GM18907 (cell line): ENCODE results near the gene IFITM5.

Experiments used
- ATAC-seq: cut with Tn5 transposase; IDR thresholded peaks from one replicate; pipeline ENCODE4 v1.9.1; 2021; ENCODE audit warnings: mild to moderate bottlenecking, moderate library complexity; ENCODE audit not compliant: unreplicated experiment

The IFITM5 gene

DNA sequence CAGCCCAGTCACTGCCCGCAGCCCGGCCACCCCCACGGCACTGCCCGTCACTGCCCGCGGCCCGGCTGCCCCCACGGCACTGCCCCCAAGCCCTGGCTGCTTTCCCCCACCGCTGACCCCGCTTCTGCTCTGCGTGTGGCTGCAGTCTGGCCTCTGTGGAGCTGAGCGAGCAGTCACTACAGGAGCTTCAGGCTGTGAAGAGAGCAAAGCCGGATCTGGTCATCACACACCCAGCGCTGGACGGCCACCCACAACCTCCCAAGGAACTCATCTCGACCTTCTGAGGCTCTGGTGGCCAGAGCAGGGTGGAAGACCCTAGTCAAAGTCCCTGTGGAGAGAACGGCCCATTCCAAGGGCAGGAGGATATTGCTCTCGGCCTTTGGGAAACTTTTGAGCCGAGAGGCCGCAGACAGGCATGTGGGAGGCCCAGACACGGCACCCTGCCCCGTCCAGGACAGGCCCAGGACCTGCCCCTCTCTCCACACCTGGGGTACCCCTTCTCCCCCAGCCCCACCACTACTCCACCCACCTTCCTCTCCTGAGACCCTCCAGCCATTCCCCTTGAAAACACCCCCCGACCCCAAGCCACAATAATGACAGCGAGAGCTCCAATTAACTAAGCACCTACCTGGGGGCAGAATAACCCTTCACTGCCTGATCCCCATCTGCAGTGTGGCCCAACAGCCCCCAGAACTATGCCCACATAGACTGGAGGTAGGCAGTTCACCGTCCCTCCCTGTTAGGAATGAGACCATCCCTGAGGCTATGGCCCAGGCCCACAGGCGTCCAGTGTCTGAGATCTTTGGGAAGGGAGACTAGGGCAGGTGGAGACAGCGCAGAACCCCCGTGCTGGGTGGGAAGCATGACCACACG, 14.1 kb downstream of the IFITM5 start:
- no peak for ATAC-seq

DNA sequence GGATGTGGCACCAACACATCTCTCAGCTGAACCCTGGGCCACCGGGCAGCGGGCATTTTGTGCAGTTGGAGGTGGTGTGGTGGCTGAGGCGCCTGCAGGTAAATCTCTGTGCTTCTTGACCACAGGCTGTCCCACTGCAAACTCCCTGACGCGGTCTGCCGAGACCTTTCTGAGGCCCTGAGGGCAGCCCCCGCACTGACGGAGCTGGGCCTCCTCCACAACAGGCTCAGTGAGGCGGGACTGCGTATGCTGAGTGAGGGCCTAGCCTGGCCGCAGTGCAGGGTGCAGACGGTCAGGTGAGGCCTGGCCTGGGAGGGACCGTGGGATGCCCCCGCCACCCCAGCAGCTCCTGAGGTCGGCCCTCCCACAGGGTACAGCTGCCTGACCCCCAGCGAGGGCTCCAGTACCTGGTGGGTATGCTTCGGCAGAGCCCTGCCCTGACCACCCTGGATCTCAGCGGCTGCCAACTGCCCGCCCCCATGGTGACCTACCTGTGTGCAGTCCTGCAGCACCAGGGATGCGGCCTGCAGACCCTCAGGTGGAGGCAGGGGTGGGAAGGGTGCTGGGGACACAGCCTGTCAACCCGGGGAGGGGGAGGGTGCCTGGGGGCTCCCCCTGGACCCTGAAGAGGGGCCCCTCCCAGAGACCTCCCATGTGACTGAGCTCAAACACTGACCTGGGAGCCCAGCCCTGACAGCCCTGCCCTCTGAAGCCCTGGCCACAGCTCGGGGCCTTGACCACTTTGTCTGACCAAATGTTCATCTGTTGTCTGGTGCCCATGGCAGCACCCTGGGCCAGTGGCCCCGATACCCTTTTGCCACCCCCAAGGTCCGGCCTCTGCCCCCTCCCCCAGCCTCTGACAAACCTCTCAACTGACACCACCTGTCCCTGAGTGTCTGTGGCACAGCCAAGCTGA, 15.0 kb downstream of the IFITM5 start:
- ATAC-seq, result no peak

DNA sequence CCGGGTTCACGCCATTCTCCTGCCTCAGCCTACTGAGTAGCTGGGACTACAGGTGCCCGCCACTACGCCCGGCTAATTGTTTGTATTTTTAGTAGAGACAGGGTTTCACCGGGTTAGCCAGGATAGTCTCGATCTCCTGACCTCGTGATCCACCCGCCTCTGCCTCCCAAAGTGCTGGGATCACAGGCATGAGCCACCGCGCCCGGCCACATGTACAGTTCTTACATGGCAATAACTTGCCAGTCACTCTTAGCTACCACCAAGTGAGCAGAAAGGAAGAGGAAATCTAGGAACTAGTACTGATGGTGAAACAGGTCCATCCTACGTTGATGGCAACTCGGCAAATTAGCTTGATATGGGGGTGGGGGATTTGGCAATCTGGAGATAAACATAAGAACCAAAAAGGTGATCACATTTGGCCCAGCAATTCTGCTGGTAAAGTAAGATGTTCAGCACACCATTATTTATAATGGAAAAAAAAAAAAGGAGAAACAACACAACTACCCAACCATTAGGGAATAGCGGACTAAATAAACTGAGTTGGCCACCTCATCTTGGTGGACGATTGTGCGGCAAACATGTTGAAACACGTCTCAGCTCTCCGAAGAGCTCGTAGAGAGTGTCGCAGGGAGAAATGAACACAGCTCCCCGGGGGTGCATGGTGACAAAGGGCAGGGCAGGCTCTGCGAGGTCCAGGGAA, 15.8 kb downstream of the IFITM5 start:
- ATAC-seq, result no peak

DNA sequence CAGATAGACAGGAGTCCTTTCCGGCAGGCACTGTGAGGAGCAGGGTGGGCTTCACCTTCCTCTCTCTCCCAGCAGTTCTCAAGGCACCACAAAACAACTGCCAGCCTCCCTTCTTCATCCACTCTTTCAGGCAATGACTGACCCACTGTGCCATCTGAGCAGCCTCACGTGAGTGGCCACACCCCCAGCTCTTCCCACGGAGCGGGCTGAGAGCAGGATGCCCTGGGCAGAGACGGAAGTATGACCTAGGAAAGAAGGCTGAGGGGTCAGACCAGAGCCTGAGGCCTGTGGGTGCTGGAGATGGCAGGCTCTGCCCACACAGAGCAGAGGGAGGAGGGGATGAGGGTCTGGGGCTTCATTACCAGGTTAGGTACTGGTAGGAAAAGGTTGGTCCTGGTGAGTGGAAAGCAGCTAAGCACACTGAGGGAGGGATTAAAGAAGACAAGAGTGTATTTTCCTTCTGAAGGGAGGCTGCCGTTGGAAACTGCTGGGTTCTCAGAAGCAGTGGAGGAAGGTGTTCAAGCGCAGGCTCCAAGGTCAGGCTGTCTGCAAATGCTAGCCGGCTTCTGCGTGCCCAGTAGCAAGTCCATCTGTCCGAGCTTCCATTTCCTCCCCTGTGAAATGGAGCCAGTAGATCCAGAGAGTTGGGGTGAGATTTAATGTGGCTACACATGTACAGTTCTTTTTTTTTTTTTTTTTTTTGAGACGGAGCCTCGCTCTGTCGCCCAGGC, 16.5 kb downstream of the IFITM5 start:
- ATAC-seq, result no peak

DNA sequence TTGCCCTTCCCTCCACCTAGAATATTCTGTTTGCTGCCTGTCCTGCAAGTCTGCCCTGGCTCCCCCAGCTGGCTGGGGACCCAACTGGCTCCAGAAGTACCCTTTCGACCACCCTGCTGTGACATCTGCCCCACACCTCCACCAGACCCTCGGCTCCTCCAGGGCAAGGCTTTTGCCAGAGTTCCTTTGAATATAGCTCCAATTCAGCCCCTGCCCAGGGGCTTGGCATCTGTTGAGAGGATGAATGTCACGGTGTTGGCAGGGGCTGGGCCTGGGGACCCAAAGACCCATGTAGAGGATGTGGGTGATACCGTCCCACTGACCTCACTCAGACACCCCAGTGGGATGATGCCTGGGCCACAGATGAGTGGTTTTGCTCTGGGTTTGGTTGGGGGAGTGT, 17.2 kb downstream of the IFITM5 start:
- no peak for ATAC-seq

DNA sequence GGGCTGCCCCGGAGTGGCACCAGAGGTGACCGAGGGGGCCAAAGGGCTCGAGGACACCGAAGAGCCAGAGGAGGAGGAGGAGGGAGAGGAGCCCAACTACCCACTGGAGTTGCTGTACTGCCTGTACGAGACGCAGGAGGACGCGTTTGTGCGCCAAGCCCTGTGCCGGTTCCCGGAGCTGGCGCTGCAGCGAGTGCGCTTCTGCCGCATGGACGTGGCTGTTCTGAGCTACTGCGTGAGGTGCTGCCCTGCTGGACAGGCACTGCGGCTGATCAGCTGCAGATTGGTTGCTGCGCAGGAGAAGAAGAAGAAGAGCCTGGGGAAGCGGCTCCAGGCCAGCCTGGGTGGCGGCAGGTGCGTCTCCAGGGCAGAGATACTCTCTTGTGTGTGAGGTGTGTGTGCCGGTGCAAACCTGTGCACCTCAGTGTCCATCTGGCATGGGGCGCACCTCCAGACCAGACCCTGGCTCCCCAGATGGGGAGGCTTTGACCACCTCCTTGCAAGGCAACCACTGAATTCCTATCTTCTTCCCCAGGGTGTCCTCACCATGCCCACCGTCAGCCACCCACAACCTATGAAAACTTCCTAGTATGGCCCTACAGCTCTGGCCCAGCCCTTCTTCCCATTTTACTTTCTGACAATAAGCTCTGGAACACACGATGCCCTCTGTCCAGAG, 17.7 kb downstream of the IFITM5 start:
- no peak for ATAC-seq

DNA sequence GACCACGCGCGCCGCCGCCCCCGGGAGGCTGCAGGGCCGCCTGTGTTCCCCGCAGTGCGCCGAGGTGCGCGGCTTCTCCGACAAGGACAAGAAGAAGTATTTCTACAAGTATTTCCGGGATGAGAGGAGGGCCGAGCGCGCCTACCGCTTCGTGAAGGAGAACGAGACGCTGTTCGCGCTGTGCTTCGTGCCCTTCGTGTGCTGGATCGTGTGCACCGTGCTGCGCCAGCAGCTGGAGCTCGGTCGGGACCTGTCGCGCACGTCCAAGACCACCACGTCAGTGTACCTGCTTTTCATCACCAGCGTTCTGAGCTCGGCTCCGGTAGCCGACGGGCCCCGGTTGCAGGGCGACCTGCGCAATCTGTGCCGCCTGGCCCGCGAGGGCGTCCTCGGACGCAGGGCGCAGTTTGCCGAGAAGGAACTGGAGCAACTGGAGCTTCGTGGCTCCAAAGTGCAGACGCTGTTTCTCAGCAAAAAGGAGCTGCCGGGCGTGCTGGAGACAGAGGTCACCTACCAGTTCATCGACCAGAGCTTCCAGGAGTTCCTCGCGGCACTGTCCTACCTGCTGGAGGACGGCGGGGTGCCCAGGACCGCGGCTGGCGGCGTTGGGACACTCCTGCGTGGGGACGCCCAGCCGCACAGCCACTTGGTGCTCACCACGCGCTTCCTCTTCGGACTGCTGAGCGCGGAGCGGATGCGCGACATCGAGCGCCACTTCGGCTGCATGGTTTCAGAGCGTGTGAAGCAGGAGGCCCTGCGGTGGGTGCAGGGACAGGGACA, 18.4 kb downstream of the IFITM5 start:
- ATAC-seq, result no peak

DNA sequence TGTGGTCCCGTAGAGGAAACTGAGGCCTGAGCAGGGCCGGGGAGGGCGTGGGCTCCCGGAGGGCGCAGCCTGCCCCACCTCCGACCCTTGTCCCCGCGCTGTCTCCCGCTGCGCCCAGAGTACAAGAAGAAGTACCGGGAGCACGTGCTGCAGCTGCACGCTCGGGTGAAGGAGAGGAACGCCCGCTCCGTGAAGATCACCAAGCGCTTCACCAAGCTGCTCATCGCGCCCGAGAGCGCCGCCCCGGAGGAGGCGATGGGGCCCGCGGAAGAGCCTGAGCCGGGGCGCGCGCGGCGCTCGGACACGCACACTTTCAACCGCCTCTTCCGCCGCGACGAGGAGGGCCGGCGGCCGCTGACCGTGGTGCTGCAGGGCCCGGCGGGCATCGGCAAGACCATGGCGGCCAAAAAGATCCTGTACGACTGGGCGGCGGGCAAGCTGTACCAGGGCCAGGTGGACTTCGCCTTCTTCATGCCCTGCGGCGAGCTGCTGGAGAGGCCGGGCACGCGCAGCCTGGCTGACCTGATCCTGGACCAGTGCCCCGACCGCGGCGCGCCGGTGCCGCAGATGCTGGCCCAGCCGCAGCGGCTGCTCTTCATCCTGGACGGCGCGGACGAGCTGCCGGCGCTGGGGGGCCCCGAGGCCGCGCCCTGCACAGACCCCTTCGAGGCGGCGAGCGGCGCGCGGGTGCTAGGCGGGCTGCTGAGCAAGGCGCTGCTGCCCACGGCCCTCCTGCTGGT, 19.2 kb downstream of the IFITM5 start:
- no peak for ATAC-seq

DNA sequence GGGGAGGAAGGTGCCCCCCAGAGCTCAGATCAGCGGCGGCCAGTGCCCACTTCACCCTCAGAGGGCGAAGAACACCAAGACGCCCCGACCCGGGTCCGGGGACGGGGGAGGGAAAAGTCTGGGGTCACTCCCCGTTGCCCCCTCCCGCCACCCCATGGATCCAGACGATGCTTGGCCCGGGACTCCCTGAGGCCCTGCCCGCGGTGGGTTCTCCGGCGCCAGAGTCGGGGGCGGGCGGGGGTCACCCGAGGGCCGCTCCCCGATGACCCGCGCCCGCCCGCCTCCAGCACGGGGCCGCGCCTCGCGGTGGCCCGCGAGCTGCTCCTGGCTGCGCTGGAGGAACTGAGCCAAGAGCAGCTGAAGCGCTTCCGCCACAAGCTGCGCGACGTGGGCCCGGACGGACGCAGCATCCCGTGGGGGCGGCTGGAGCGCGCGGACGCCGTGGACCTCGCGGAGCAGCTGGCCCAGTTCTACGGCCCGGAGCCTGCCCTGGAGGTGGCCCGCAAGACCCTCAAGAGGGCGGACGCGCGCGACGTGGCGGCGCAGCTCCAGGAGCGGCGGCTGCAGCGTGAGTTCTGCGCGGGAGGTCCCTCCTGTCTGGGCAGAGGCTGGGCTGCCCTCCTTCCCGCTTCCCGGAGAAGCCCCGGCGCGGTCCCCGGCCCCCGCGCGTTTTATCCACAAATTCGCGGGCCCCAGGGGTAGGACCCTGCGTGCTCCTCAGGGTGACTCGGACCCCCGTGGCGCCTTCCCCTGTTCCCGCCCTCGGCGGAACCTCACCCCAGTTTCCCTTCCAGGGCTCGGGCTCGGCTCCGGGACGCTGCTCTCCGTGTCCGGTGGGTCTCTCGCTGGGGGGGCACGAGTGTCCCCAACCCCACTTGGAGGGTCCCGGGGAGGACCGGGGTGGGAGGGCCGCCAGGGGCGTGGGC, 20.0 kb downstream of the IFITM5 start:
- ATAC-seq, result no peak

DNA sequence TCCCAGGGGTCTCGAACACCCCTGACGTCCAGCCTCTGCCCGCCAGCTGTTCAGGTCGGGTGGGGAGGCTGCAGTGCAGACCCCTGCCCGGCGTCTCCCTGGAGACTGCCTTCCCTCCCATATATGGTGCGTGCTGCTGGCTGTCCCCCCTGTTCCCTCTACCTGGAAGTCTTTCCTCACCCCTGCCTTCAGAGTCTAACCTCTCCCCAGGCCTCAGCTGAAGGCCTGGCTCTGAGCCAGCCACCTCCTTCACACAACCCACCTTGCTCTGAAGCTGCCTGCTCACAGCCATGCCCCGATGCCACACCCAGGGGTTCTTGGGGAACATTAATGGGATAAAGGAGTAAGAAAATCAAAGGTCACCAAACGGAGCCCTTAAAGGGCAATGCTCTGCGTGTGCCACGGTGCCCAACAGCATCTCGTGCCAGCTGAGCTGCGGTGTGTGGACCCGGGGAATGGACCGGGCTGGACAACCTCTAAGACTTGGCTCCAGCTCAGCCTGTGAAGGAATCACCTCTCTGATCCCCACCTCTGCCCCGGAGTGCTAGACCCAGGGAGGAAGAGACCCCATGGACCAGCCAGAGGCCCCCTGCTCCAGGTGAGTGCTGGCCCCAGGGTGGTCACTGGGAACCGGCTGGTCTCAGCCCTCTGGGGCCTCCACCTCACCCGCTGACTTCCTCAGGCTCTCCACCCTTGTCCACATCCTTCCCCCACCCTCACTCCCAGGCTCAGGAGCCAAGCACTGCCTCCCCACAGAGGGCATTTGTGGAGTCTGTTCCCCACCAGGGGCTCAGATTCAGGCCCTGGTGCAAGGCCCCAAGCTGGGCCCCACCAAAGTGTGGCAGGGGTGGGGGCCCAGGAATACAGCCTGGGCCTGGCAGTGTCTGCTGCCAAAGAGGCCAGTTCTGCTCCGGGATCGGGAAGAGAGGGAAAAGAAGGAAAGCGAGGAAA, 21.1 kb downstream of the IFITM5 start, which contains the start of gene NLRP6:
Gene NLRP6, plus strand, starts transcription at position 407 of the 951 bp plus-strand sequence. Its CDS starts 163 bp downstream, at position 570.
- ATAC-seq, result no peak

DNA sequence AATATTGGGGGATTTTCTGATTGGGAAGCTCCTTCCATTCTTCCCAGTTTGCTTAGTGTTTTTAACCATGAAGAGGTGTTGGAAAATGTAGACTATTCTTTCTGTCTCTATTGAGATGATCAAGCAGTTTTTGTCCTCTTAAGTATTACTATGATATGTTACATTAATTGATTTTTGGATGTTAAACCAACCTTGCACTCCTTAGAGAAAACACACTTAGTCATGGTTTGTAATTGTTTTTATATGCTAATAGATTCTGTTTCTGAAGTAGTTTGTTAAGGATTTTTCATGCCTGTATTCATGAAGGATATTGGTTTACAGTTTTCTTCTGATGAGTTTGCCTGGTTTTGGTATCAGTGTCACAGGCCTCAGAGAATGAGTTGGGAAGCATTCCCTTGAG, 23.1 kb downstream of the IFITM5 start:
- no peak for ATAC-seq

DNA sequence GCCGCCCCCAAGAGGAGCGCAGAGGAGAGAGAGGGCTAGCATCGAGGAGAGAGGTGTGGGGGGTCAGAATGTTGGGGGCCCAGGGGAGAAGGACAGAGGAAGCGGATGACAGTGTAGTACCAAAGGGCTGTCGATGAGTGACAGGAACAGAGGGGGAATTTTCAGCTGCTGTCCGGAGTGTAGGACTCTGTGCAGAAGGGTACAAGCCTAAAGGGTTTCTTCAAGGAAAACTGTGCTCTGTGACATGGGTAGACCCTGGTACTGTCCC, 26.5 kb downstream of the IFITM5 start:
- no peak for ATAC-seq

DNA sequence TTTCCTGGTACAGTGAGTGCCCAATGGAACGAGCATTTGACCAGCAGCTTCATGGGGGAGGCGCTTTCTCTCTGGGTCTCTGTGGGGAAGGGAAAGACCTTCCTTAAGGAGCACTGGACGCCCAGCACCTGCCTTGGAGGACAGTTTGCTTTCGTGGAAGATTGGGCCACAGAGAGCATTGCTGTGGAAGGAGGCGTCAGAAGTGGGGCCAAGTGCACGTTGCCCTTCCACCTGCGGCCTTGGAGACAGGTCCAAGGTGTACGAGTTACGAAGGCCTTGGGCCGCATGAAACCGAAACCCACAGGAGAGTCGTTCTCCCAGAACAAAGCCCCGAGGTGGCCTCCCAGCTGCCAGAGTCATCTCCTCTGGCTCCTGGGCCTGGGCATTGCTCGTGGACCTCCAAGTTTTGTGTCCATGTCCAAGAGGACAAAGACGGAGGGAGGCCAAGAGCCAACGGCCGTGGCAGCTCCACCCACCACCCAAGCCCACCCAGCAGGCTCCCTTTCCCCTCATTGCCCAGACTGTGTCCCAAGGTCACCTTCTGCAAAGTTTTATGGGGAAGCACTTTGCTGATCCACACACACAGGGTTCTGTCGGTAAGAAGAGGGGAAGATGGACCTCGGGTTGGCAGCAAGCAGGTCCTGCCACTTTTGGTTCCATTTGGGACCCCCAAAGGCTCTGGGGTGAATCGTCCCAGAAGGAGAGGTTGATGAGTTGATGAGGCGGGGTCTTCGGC, 27.0 kb downstream of the IFITM5 start:
- ATAC-seq, result no peak

DNA sequence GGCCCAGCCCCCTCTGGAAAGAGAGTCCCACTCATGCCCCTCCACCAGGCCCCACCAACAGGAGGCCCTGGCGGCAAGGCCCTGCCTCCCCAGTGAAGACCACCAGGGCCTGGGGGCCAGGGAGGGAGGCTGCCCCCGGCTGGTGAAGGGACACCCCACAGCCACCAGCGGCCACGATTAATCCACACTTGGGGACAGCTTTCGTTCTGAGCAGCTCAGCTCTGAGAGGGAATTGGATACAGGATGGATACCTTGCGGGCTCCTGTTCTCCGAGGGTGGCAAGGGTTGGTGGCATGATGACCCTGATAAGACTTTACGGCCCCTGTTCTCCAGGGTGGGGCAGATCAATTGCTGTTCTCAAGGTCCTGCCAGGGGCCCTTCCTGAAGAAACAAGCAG, 28.0 kb downstream of the IFITM5 start:
- no peak for ATAC-seq

DNA sequence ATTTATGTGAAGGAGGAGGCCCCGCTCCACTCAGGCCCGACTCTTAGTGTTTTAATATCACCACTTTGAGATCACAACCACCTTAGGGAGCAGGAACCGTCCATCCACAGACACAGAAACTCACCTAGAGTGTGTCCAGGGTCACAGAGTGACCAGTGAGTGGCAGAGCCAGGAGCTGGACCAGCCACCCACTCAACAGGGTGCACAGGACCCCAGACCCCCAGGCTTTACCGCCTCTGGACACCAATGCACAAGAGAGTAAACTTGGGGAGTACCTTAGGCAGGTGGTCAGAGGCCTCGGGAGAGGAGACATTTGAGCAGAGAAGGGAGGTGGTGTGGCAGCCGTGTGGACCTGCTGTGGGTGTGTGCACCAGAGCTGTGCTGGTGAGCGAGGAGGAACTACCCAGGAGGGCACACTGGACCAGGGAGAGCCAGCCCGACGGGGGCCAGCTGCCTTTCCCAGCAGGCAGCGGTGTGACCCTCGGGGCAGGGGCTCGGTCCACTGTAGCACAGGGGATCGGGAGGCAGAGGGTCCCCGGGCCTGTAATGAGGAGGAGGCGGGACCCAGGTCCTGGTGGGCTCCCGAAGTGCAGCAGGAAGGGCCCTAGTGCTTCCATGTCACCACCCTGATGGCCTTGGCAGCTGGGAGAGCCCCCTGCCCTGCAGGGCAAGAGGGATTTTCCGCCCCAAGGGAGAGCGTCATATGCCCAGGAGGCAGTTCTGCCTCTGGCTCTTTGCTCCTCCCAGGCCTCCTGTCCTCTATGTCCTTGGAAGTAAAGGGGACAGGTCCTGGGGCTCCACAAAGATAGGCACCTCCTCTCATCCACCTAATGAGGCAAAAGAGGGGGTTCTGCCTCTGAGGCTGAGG, 28.6 kb downstream of the IFITM5 start:
- no peak for ATAC-seq
